GM10266 (cell line): ENCODE results near the gene TENM4.

ENCODE experiments used
- DNase-seq: peaks from one replicate; pipeline ENCODE4 v3.0.0; 2012; ENCODE audit errors: extremely low spot score
- TF ChIP-seq, protein P1 (sequence below): IDR thresholded peaks from 2 replicates; pipeline ENCODE4 v1.5.1; 2012; ENCODE audit warnings: mild to moderate bottlenecking, low read depth; ENCODE audit not compliant: control insufficient read depth, insufficient read depth; ENCODE audit errors: missing control alignments

The TENM4 gene

DNA sequence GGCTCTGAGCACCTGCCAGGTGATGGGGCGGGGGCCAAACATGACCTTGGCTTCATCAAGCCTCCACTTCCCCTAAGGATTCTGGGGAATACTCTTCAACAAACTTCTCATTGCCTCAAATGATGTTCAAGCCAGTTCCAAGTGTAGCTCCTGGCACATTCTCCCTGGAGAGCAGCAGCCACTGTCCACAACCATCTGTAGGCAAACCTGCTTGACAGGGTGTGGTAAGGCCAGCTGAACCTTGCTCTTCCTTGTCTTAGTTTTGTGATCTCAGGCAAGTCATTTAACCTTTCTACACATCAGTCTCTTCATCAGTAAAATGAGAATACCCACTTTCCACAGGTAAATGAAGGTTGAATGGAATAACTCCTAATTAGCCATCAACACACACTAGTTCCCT, 323.3 kb downstream of the TENM4 start:
- TF ChIP-seq, protein P1, sequence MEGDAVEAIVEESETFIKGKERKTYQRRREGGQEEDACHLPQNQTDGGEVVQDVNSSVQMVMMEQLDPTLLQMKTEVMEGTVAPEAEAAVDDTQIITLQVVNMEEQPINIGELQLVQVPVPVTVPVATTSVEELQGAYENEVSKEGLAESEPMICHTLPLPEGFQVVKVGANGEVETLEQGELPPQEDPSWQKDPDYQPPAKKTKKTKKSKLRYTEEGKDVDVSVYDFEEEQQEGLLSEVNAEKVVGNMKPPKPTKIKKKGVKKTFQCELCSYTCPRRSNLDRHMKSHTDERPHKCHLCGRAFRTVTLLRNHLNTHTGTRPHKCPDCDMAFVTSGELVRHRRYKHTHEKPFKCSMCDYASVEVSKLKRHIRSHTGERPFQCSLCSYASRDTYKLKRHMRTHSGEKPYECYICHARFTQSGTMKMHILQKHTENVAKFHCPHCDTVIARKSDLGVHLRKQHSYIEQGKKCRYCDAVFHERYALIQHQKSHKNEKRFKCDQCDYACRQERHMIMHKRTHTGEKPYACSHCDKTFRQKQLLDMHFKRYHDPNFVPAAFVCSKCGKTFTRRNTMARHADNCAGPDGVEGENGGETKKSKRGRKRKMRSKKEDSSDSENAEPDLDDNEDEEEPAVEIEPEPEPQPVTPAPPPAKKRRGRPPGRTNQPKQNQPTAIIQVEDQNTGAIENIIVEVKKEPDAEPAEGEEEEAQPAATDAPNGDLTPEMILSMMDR: no peak

DNA sequence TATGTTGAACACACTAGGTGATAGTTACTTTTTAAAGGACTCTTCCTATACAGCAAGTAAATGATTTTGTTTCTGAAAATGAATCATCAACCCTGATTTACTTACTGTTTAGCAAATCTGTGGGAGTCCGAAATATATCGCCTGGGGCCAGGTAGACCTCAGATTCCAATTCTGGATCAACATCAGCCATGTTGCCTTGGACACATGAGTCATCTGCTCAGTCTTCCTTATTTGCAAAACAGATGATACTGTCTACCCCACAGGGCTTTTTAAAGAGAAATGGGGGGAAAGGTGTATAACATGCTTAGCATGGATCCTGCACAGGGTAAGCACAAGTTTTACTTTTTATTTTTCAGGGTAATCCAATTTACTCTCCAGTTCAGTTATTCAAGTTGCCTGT, 324.2 kb downstream of the TENM4 start:
- no peak for DNase-seq
- TF ChIP-seq, protein P1: no peak

More for the DNA sequence above, 323.3 kb downstream of the TENM4 start:
- DNase-seq: no peak

DNA sequence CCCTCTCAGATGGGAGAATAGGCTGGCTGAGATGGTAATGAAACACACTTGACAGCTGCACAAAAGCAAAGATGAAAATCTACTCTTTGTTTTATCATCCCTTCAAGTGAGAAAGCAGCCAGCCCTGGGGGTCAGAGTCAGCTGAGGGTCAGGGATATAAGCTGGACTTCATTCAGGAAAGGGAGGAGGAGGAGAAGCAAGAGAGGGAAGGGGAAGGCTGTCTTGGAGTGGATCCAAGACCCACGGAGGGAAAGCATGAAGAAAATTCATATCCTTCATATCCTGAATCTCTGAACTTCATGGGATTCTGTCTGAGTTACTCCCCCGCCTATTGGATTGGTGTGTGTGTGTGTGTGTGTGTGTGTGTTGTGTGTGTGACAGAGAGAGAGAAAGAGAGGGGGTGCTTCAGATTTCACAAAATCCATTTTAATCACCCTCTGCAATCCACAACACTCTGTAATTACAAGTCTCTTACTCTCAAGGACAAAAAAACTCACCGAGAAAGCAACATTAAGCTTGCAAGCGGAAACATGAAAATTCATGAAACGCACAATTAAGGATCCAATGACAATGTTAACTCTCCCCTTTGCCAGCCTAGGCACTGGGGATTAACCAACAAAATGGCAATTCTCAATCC, 327.7 kb downstream of the TENM4 start:
- DNase-seq: no peak
- TF ChIP-seq, protein P1: no peak

DNA sequence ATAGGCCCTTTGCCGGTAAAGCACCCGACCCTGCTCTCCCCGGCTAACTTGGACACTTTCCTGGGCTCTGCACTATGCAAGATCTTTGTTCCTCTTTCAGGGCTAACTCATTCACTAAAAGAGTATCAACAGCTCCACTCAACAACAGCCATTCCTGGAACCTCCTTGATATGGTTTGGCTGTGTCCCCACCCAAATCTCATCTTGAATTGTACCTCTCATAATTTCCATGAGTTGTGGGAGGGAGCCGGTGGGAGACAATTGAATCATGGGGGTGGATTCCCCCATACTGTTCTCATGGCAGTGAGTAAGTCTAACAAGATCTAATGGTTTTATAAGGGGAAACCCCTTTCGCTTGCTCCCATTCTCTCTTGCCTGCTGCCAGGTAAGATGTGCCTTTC, 330.0 kb downstream of the TENM4 start:
- no peak for DNase-seq
- TF ChIP-seq, protein P1: no peak

DNA sequence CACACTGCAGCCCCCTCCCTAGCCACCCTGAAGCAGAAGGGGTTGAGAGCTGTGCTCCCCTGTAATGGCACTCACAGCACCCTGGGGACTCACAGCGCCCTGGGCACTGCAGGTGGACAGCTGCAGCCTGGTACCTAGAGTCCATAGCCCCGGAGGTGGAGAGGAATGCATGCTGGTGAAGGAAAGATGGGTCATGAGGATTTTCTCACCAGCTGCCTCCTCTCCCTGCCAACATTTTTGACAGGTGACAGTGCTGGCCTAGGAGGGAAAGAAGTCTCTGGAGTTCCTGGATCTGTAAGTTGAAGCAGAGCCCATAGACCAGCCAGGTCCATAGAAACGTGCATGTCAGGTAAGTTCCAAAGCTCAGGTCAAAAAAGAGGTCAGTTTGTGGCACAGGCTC, 330.5 kb downstream of the TENM4 start:
- TF ChIP-seq, protein P1: no peak
- DNase-seq: no peak

DNA sequence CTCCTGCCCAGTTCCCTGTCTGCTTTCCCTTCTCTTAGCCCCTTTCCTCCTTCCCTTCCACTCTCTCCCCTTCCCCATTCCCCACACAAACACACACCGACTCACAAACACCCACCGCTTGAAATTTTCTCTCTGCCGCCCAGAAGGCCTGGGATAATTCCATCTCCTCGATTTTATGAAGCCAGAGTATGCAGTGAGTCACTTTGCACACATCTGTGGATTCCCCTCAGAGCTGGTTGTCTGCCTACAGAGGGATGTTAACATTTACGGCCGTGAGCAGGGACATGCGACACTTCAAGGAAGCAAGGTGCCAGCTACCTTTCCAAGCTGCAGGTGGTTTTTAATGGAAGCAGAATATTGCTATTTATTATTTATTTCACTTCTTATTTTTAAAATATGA, 332.0 kb downstream of the TENM4 start:
- DNase-seq: no peak

DNA sequence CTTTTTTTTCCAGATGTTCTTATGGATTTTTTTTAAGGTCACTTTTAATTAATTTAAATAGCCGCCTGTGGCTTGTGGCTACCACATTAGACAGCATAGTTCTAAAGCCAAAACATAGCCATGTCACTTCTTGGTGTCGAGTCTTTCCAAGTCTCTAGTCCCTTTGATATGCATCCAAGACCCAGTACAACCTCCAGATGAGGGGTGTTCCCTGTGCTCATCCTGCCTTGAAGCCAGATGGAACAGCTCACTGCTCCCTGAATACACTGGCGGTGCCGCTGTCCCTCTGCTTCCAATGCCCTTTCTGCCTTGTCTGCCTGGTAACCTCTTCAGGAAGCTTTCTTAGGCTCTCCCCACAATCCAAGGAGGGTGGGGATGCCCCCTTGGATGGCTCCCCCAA, 338.0 kb downstream of the TENM4 start:
- no peak for DNase-seq
- TF ChIP-seq, protein P1: no peak

More for the DNA sequence above, 332.0 kb downstream of the TENM4 start:
- TF ChIP-seq, protein P1: no peak
